Measurements from ENCODE around the gene CBFA2T3.

CBFA2T3 gene

DNA sequence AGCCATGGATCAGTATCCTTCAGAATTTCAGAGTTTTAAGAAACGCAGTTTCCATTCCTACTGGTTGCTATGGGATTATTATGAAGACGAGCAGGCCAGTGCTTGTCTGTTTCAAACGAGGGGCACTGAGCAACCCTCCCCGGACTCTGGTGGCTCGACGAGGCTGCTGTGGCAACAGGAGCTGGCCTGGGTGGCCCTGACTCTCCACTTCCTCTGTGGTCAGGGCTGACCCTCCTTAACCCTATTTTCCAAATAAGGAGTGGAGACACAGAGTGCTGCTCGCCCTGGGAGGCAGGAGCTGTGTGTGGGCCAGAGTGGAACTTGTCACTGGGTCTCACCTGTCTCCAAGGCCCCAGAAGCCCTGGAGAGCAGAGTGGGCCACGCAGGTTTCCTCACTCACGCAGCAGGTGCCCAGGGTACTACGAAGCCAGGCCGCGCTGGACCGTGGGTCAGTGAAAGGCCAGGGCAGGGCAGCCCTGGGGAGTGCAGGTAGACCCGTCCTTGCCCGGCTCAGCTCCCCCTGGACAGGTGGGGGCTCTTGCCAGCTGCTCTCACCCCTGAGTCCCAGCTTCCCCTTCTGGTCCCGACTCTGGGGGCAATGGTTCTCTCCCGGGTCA is 123.6 kb downstream of the CBFA2T3 start:
- DNase-seq: no peak

- no peak for DNase-seq
These were observed 125.4 kb downstream of the CBFA2T3 start for GRCh38 chr16:88851616-88852015.

GRCh38 chr16:88850531-88851199 is 126.3 kb downstream of the CBFA2T3 start:
- no peak for DNase-seq

DNA sequence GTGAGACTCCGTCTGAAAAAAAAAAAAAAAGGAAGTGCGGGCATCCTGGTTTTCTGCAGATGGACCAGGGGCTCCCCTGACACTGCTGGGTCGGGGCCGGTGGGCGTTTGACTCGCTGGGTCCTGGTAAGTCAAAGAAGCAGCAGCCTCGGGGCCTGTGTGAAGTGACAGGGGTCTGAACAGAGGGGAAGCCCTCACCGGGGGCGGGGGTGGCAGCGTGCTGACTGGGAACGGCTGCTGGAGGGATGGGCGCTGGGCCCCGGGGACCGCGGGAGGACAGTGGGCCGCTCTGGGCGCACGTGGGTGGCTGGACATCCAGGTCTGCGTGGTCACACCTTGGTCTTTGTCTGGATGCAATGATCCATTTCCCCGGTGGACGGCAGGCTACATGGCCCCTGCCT is 128.4 kb downstream of the CBFA2T3 start:
- no peak for DNase-seq

DNA sequence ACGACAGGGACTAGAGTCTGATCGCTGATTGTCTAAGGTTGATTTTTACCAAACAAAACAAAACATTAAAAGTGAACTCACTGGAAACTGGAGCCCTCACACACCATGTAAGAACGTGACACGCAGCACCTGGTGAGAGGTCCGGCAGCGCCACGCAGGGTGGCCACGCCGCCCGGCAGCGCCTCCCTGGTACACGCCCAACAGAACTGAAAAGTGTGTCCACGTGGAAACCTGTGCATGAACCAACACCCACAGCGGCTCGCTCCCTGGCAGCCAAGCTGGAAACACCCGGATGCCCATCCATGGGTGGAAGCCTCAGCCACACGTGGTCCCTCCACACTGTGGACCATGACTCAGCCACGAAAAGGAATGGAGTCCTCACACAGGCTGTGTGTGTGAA is 129.4 kb downstream of the CBFA2T3 start:
- no peak for DNase-seq

DNA sequence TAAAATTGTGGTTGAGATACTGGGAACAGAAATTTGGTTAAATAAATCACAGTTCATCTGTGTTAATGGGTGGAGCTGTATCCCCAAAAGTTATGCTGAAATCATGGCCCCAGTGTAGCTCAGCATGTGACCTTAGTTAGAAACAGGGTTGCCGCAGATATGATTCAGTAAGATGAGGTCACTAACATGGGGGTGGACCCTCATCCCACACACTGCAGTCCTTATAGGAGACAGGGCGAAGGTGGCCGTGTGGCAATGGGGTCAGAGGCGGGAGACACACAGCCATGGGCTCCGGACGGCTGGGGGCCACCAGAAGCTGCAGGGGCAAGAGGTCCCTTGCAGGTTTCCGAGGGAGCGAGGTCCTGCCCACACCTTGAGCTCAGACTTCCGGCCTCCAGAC is 130.9 kb downstream of the CBFA2T3 start:
- no peak for DNase-seq

DNA sequence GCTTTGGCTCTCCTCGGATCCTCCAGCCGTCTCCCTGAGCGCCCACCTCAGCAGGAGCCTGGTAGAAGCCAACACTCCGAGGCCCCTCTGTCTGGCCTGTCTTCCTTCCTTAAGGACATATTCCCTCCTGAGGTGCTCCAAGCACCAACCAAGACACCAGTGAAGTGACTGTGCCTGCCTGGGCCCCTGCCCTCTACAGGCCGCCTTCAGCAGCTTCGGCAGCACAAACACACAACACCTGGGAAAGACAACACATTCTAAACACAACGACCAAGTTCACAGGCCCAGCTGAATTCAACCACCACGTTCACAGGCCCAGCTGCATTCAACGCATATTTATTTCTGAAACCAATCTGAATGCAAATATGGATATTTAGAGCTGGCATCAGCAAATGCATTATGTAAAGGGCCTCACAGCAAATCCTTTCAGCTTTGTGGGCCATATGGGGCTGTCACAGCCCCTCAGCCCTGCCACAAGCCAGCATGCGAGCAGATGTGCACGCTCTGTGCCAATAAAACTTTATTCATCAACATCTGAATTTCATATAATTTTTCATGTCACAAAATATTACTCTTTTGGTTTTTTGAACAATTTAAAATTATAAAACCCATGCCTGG is 132.5 kb downstream of the CBFA2T3 start:
- DNase-seq: no peak

GRCh38 chr16:88843256-88843655 is 133.8 kb downstream of the CBFA2T3 start:
- DNase-seq: no peak

- no peak for DNase-seq
These were observed 134.2 kb downstream of the CBFA2T3 start for GRCh38 chr16:88842806-88843205.

DNA sequence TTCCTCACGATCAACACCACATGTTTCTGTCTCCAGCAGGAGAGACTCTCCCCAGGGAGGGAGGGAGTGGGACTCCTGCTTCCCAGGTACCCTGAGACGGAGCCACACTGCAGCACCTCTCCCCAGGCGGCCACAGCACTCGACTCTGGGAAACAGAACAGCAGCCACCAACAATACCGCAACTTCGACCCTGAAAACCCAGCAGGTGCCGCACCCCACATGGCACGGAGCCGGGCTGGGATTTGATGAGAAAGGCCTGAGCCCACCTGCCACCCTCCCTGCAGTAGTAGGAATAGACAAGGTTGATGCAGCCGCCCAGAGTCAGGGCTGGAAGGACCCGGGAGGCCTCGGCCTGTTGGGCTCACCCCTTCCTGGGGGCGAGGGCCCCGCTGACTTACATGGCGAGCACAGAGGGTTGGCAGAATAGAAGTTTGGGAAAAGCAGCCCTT is 134.7 kb downstream of the CBFA2T3 start:
- no peak for DNase-seq

DNA sequence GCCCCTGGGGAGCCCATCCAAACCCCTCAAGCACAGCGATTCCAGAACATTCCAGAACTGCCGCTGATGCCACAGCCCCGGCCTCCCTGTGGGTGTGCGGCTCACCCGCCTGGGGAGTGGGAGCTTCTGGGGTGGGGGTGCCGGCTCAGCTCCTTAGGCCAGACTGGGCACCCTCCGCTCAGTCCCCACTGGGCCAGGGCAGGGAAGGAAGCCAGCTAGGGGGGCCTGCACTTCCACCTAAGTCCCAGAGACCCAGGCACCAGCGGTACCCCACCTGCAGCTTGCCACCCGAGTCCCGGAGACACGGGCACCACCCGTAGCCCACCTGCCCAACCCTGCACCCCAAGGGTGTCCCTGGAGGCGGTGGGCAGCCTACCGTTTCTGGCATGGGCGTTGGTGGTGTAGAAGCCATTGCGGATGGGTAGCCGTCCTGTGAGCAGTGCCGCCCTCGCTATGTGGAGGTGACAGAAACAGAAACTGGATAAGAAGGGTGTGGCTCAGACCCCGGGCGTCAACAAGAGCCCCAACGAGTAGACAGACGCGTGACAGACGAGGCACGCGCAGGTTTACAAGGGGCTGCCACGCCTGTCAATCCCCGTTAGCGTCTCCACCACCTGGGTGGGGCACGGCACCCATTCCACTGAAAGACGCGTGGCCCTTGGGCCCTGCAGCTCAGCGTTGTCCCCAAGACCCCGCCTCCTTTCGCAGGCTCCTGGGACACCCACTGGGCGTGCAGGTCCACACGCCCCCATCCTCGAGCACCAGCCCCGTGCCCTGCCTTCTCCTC is 135.3 kb downstream of the CBFA2T3 start:
- DNase-seq: no peak

DNA sequence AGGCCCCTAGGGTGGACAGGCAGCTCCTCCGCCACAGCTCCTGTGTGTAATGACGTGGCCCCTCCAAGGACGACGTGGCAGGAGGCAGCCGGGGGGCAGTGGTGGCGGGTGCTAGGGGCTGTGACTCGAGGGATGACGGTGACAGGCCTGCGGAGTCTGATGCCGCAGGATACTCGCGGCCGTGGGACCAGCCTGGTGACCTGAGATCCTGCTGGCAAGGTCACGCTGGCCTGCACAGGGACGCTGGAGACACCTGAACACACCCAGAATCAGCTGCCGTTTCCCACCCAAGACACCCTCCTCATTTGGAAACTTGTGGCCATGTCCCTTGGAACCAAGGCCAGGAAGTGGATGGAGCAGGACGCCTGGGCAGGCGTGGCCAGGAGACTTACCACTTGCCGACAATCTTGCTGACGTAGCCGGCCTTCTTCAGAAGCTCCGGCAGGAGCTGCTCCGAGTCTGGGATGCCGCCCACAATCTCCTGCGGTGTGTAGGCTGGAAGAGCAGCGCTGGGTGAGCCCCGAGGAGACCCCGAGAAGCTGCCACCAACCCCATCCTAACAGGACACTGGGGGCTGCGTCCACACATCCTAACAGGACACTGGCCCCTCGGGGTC is 136.3 kb downstream of the CBFA2T3 start:
- no peak for DNase-seq

GRCh38 chr16:88839745-88840599 is 137.0 kb downstream of the CBFA2T3 start:
- DNase-seq: no peak

DNA sequence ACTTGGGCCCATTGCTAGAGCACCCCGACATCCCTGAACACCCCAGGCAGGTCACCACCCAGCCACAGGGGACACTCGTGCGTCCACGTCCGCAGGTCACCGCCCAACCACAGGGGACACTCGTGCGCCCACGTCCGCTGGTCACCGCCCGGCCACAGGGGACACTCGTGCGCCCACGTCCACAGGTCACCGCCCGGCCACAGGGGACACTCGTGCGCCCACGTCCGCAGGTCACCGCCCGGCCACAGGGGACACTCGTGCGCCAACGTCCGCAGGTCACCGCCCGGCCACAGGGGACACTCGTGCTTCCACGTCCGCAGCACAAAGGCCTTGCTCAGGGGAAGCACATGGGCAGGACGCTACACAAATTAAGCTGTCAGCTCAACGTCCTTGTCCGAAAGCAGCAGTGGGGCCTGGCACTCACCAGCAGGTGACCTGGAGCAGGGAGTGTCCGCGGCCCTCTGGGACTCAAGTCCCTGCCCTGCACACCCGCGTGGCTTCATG is 137.9 kb downstream of the CBFA2T3 start:
- no peak for DNase-seq

- DNase-seq: no peak
These were observed 138.4 kb downstream of the CBFA2T3 start for GRCh38 chr16:88838566-88838965.

- DNase-seq: no peak
These were observed 139.2 kb downstream of the CBFA2T3 start for GRCh38 chr16:88837806-88838205.

- no peak for DNase-seq
These were observed 140.2 kb downstream of the CBFA2T3 start for GRCh38 chr16:88836791-88837190.

DNA sequence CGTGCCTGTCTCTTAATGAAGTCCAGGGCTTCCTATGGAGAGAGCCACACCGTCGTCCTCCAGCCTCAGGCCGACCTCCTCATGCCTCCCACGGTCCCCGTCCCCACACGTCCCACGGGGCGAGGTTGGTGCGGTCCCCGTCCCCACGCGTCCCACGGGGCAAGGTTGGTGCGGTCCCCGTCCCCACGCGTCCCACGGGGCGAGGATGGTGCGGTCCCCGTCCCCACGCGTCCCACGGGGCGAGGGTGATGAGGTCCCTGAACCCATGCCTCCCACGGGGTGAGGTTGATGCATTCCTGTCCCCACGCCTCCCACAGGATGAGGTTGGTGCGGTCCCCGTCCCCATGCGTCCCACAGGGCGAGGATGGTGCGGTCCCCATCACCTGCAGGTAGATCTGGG is 141.2 kb downstream of the CBFA2T3 start:
- DNase-seq: no peak

GRCh38 chr16:88835383-88835782 is 141.6 kb downstream of the CBFA2T3 start:
- DNase-seq: no peak

- DNase-seq: no peak
These were observed 142.3 kb downstream of the CBFA2T3 start for GRCh38 chr16:88834670-88835069.

GRCh38 chr16:88833086-88833485 is 143.9 kb downstream of the CBFA2T3 start:
- DNase-seq: no peak

- DNase-seq: no peak
These were observed 145.2 kb downstream of the CBFA2T3 start for GRCh38 chr16:88831838-88832237.

Data from CD4-positive, alpha-beta T cell treated with Interleukin-17A for 1 hour (primary cell).